PC-3 (cell line): Measurements from ENCODE around the gene CNPY1. TPM values are rescaled to one million over a fixed set of nuclear protein-coding genes. Genes with fewer than 3 reads are reported as not detected.

Experiments used
- ATAC-seq: fragments of 200-7000 bp; cut with Tn5 transposase; 2 replicates; pipeline ENCODE4 v1.9.1; 2020; ENCODE audit warnings: mild to moderate bottlenecking, moderate library complexity
- BruUV-seq: library from RNA; stranded (reverse); fragments of 400-500 nt; replicated peaks from 2 replicates; lab custom pipeline; 2021; lab: Mats Ljungman, UMichigan
- CTCF ChIA-PET: fragments of 300-600 bp; sonication (Branson Sonifier 250); formaldehyde crosslinking; loops from one replicate; lab custom pipeline; 2022; ENCODE audit warnings: antibody characterized with exemption; lab: Charles Lee
- POLR2A ChIA-PET: fragments of 300-600 bp; sonication (Branson Sonifier 250); formaldehyde crosslinking; loops from one replicate; lab custom pipeline; 2022; ENCODE audit warnings: antibody characterized with exemption; ENCODE audit not compliant: unreplicated experiment; lab: Charles Lee
- DNase-seq: peaks from one replicate; pipeline ENCODE4 v3.0.0-alpha.2; 2015
- H2AFZ ChIP-seq: fragments of 300-600 bp; sonication (generic); 2 replicates; pipeline ENCODE4 v1.6.0; 2016; ENCODE audit warnings: antibody characterized with exemption, low read length
- H3F3A ChIP-seq: fragments of 300-600 bp; sonication (generic); one replicate; pipeline ENCODE4 v1.6.0; 2017; ENCODE audit warnings: antibody characterized with exemption, low read length, control low read depth, mild to moderate bottlenecking; ENCODE audit not compliant: unreplicated experiment
- H3K27ac ChIP-seq: fragments of 300-600 bp; sonication (generic); 2 replicates; pipeline ENCODE4 v1.5.1; 2016; ENCODE audit warnings: mild to moderate bottlenecking, low read length
- H3K27me3 ChIP-seq: fragments of 300-600 bp; sonication (generic); 2 replicates; pipeline ENCODE4 v1.6.1; 2016; ENCODE audit warnings: low read length, mixed read lengths
- H3K36me3 ChIP-seq: fragments of 300-600 bp; sonication (generic); 2 replicates; pipeline ENCODE4 v1.6.1; 2016; ENCODE audit warnings: low read depth, mixed run types, low read length, mixed read lengths
- H3K4me1 ChIP-seq: fragments of 300-600 bp; sonication (generic); 2 replicates; pipeline ENCODE4 v1.5.1; 2016; ENCODE audit warnings: low read length; ENCODE audit not compliant: insufficient read depth
- H3K4me2 ChIP-seq: fragments of 300-600 bp; sonication (generic); 2 replicates; pipeline ENCODE4 v1.6.0; 2016; ENCODE audit warnings: low read length
- H3K4me3 ChIP-seq: fragments of 300-600 bp; sonication (generic); 2 replicates; pipeline ENCODE4 v1.5.1; 2016; ENCODE audit warnings: mild to moderate bottlenecking, low read length, mixed read lengths
- H3K79me2 ChIP-seq: fragments of 300-600 bp; sonication (generic); 2 replicates; pipeline ENCODE4 v1.6.1; 2017; ENCODE audit warnings: low read length, mixed read lengths
- H3K9ac ChIP-seq: fragments of 300-600 bp; sonication (generic); 2 replicates; pipeline ENCODE4 v1.6.0; 2016; ENCODE audit warnings: mild to moderate bottlenecking, low read length
- H3K9me2 ChIP-seq: fragments of 300-600 bp; sonication (generic); replicated peaks from 2 replicates; pipeline ENCODE4 v1.6.1; 2016; ENCODE audit warnings: mixed run types, low read length, mixed read lengths
- H3K9me3 ChIP-seq: fragments of 300-600 bp; sonication (generic); 2 replicates; pipeline ENCODE4 v1.6.1; 2016; ENCODE audit warnings: low read length, mixed read lengths
- H4K20me1 ChIP-seq: fragments of 300-600 bp; sonication (generic); 2 replicates; pipeline ENCODE4 v1.6.1; 2016; ENCODE audit warnings: low read length, mixed read lengths
- EZH2 ChIP-seq: fragments of 300-600 bp; sonication (generic); IDR thresholded peaks from one replicate; pipeline ENCODE4 v1.6.1; 2017; ENCODE audit warnings: antibody characterized with exemption, mild to moderate bottlenecking, low read length; ENCODE audit not compliant: unreplicated experiment
- EZH2phosphoT487 ChIP-seq: fragments of 300-600 bp; sonication (generic); IDR thresholded peaks from 2 replicates; pipeline ENCODE4 v1.6.1; 2018; ENCODE audit warnings: mild to moderate bottlenecking, antibody characterized with exemption, low read length, borderline replicate concordance
- intact Hi-C: fragments of 100-400 bp; cut with micrococcal nuclease; formaldehyde crosslinking; loops from 2 replicates; pipeline ENCODE4 v1.9.0; 2023
- total RNA-seq: library from RNA; depleted of rRNA; stranded (reverse); fragments of >200 nt; gene quantifications from 2 replicates; pipeline ENCODE4 v1.2.3, GENCODE V29; 2014
- TF ChIP-seq, protein P1 (sequence below): fragments of 300-600 bp; sonication (generic); conservative IDR thresholded peaks from 2 replicates; pipeline ENCODE4 v1.5.1; 2017; ENCODE audit warnings: antibody characterized with exemption, low read depth, mild to moderate bottlenecking, low read length

Gene CNPY1
- total RNA-seq, 1 experiment from 2014 or later, result not detected

DNA sequence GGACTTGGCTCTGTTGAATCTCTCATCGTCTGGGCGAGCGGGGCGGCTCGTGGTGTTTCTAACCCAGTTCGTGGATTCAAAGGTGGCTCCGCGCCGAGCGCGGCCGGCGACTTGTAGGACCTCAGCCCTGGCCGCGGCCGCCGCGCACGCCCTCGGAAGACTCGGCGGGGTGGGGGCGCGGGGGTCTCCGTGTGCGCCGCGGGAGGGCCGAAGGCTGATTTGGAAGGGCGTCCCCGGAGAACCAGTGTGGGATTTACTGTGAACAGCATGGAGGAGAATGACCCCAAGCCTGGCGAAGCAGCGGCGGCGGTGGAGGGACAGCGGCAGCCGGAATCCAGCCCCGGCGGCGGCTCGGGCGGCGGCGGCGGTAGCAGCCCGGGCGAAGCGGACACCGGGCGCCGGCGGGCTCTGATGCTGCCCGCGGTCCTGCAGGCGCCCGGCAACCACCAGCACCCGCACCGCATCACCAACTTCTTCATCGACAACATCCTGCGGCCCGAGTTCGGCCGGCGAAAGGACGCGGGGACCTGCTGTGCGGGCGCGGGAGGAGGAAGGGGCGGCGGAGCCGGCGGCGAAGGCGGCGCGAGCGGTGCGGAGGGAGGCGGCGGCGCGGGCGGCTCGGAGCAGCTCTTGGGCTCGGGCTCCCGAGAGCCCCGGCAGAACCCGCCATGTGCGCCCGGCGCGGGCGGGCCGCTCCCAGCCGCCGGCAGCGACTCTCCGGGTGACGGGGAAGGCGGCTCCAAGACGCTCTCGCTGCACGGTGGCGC lies 88.1 kb downstream of the CNPY1 start, which contains the start of gene EN2:
Gene EN2, plus strand, starts transcription at position 19 of the 767 bp plus-strand sequence. Its CDS starts 249 bp downstream, at position 268.
- no TSS peak for BruUV-seq
- H3K9ac ChIP-seq, result peak within 1 kb of the TSS; percentile 46

DNA sequence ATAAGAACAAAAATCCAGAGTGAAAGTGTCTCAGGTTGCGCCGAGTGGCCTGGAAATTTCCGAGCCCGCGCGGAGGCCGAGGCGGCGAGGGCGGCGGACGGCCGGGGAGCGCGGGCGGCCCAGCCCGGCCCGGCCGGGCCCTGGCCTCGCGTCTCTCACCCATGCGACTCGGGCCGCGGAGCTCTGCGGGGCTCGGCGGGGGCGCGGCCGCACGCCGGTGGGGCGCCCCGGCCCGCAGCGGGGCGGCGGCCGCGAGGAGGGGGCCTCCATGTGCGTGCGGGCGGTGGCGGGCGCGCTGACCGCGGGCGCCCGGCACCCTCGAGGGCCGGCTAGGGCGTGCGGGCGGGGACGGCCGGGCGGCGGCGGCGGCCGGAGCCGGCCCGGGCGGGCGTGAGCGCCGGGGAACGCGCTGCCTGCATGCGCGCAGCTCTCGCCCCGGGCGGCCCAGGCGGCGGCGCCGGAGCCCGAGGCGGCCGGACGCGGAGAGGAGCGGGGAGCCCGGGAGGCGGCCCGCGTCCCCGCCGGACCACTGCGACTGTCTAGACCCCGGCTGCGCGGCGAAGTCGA lies 88.7 kb downstream of the CNPY1 start:
- no TSS peak for BruUV-seq
- TF ChIP-seq EZH2phosphoT487, result no peak
- TF ChIP-seq, protein P1, sequence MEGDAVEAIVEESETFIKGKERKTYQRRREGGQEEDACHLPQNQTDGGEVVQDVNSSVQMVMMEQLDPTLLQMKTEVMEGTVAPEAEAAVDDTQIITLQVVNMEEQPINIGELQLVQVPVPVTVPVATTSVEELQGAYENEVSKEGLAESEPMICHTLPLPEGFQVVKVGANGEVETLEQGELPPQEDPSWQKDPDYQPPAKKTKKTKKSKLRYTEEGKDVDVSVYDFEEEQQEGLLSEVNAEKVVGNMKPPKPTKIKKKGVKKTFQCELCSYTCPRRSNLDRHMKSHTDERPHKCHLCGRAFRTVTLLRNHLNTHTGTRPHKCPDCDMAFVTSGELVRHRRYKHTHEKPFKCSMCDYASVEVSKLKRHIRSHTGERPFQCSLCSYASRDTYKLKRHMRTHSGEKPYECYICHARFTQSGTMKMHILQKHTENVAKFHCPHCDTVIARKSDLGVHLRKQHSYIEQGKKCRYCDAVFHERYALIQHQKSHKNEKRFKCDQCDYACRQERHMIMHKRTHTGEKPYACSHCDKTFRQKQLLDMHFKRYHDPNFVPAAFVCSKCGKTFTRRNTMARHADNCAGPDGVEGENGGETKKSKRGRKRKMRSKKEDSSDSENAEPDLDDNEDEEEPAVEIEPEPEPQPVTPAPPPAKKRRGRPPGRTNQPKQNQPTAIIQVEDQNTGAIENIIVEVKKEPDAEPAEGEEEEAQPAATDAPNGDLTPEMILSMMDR, result no peak
- no peak for TF ChIP-seq EZH2
- peak; percentile 48 for ATAC-seq
- no peaks in the 10 kb centered on the region for H3K79me2 ChIP-seq
- H3K27ac ChIP-seq, result no peak overlapping the region
- no peaks in the 10 kb centered on the region for H3K36me3 ChIP-seq
- ChIA-PET CTCF (no interaction called here), POLR2A (no interaction called here)
- peaks cover 37% of the 10 kb centered on the region for H3K27me3 ChIP-seq
- DNase-seq, result peak; percentile 7
- H3F3A ChIP-seq, result no peaks in the 10 kb centered on the region
- intact Hi-C loops, result loop anchor here (5.0 kb wide), 1 partner anchor 530 kb away; no protein-coding TSS in a partner anchor
- H3K4me3 ChIP-seq, result peak overlapping the region; percentile 72
- peak overlapping the region; percentile 96 for H3K4me2 ChIP-seq
- no peaks in the 10 kb centered on the region for H3K9me2 ChIP-seq
- H4K20me1 ChIP-seq, result no peaks in the 10 kb centered on the region
- H3K9ac ChIP-seq, result peak overlapping the region; percentile 25; the same call in 1 of the 2 replicates
- peaks cover 8% of the 10 kb centered on the region; the same call in 1 of the 2 replicates for H3K4me1 ChIP-seq
- peak overlapping the region; percentile 94 for H2AFZ ChIP-seq
- H3K9me3 ChIP-seq, result no peaks in the 10 kb centered on the region

More for the DNA sequence above, 88.1 kb downstream of the CNPY1 start, which contains the start of gene EN2:
- no peak within 1 kb of the TSS for H3K27ac ChIP-seq
- H3K9me2 ChIP-seq, result no peaks in the 10 kb centered on the region
- no peaks in the 10 kb centered on the region for H3K79me2 ChIP-seq
- TF ChIP-seq EZH2phosphoT487, result no peak
- TF ChIP-seq EZH2, result no peak
- TF ChIP-seq, protein P1, result no peak
- H3K4me2 ChIP-seq, result peak within 1 kb of the TSS; percentile 96
- H3K27me3 ChIP-seq, result peaks cover 30% of the 10 kb centered on the region
- no peaks in the 10 kb centered on the region for H3K36me3 ChIP-seq
- no peaks in the 10 kb centered on the region for H4K20me1 ChIP-seq
- peak within 1 kb of the TSS; percentile 94 for H2AFZ ChIP-seq
- ATAC-seq (peak; percentile 8), DNase-seq (no peak)
- intact Hi-C loops, result loop anchor here (5.0 kb wide), 1 partner anchor 531 kb away; no protein-coding TSS in a partner anchor
- H3K9me3 ChIP-seq, result no peaks in the 10 kb centered on the region
- POLR2A ChIA-PET, result no interaction called here
- CTCF ChIA-PET, result no interaction called here
- peaks cover 8% of the 10 kb centered on the region; the same call in 1 of the 2 replicates for H3K4me1 ChIP-seq
- peak within 1 kb of the TSS; percentile 72 for H3K4me3 ChIP-seq
- H3F3A ChIP-seq, result no peaks in the 10 kb centered on the region
